Measurements from ENCODE around the gene GTSE1.

GTSE1 gene

DNA sequence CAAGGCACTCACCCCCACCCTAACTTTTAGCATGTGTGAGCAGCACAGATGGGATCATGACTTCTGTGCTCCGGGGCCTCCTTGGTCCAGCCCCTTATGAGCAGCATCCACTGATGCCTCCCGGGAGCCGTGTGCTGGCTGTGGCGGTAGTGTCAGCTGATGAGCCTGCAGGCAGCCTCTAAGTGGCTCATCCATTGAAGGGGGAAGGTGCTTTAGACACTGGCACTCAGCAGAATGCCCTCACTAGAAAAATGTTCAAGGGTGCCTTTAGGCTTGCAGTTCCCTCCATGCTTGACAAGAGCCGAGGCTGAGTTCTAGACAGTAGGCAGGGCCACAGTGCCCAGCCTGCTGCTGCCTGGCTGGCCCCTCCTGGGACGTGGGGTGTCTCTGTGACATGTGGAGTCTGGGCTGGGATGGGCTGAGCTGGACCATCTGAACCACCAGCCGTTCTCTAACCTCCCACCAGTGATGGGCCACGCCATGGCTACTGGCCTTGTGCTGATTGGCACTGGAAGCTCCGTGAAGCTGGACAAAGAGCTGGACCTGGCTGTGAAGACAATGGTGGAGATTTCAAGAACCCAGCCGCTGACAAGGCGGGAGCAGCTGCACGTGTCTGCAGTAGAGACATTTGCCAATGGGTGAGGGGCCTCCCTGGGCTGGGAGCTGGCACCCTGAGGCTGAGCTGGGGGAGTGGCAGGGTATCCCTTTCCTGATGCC, 23.1 kb upstream of the GTSE1 start:
- DNase-seq (ENCODE audit: low read depth in 2 of 2): no peak

GRCh38 chr22:46274381-46274780, 22.3 kb upstream of the GTSE1 start:
- DNase-seq (ENCODE audit: low read depth in 2 of 2): no peak

GRCh38 chr22:46275455-46276122, 21.1 kb upstream of the GTSE1 start:
- no peak for DNase-seq (ENCODE audit: low read depth in 2 of 2)

DNA sequence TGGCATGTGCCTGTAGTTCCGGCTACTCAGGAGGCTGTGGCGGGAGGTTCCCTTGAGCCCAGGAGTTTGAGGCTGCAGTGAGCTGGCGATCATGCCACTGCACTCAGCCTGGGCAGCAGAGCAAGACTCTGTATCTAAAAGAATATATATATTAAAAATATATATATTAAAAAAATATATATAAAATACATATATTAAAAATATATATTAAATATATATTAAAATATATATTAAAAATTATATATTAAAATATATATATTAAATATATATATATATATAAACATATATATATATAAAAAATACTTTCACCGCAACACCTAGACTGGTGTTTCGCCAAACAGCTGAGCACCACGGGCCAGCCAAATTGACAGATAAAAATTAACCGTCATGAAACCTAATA, 20.1 kb upstream of the GTSE1 start:
- DNase-seq (ENCODE audit: low read depth in 2 of 2): no peak

DNA sequence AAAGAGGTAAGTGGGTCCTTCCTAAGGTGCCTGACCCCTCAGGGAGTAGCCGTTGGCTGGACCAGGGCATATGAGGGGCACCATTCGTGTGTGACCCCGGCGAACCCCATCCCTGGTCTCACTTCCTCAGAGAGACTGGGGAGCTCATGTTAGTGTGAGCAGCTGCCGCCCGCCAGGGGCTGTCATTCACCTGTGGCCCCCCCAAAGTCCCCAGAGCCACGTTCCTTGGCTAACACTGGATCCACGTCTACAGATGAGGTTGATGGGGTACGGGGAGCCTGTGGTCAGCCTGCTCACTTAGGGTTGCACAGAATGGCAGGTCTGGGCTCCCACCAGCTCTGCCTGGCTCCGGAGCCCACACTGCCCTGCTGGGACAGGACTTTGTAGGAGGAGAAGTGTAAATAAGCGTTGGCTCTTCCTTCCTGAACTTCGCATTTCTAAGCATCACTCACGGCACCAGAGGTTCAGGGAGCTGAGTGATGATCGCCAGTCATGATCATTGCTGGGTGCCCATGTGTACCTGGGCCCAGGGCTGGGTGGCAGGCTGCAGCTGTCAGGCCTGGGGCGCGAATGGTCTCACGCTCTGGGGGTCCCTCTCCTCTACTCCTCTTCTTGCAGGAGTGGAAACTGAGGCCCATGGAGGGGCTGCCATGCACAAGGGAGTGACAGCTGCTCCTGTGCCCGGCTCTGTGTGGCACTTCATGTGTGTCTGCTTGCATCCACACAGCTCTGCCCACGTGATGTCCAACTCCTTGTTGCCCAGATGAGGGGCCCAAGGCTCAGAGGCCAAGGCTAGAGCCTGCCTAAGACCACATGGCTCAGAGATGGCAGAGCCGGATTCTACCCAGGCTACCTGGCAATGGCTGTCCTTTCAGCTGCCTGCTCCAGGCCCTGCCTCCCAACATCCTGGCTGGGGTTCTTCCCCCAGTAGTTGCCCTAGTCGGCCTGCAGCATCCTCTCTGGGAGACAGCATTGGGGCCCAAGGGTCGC, 17.7 kb upstream of the GTSE1 start:
- DNase-seq (ENCODE audit: low read depth in 2 of 2): no peak

- DNase-seq (ENCODE audit: low read depth in 2 of 2): no peak
Observed at GRCh38 chr22:46280063-46280817, 16.4 kb upstream of the GTSE1 start.

GRCh38 chr22:46280999-46281623, 15.6 kb upstream of the GTSE1 start:
- no peak for DNase-seq (ENCODE audit: low read depth in 2 of 2)

DNA sequence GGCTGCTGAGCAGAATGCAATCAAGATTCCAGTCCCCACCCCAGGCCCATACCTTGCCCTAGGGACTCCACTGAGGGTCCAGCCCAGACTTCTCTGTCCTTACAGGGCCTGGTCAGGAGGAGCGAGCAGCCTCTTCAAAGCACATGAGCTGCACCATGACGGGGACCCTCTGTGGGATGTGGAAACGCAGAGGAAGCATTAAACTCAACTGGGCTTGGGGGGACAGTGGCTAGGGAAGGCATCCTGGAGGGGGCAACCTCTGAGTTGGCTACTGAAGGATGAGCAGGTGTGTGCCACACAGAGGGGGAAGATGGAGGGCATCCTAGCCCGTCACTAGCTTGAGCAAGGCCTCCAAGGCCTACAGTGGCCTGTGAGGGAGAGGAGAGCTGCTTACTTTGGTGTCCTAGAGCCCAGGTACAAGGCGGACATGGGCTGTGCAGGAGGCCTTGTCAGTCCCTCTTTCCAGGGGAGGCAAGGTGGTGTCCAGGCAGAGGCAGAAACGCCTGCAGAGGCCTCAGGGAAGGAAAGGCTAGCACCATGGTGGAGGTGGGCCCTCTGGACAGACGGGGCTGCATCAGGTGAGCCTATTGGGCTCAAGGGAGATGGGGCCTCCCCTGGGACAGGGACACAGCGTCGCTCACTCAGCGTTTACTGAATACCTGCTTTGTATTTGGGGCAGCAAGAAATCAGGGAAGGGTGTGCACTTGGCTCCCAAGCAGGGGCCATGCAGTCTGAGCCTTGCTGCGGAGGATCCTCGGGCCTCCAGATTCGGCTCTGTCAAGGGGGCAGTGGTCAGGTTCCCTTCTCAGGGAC, 14.6 kb upstream of the GTSE1 start:
- no peak for DNase-seq (ENCODE audit: low read depth in 2 of 2)

DNA sequence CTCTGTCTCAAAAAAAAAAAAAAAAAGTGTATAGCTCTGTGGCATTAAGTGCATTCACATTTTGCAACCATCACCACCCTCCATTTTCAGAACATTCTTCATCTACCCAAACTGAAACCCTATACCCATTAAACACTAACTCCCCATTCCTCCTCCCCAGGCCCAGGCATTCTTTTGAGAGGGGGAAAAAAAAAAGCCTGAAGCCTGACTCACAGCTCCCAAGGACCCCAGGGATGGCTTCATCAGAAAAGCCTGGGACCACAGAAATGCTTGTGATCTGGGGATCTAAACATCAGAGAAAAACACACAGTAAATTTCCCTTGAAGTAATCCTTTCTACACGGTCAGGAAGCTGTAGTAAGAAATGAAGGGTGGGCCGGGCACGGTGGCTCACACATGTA, 10.7 kb upstream of the GTSE1 start:
- DNase-seq (ENCODE audit: low read depth in 2 of 2): no peak

DNA sequence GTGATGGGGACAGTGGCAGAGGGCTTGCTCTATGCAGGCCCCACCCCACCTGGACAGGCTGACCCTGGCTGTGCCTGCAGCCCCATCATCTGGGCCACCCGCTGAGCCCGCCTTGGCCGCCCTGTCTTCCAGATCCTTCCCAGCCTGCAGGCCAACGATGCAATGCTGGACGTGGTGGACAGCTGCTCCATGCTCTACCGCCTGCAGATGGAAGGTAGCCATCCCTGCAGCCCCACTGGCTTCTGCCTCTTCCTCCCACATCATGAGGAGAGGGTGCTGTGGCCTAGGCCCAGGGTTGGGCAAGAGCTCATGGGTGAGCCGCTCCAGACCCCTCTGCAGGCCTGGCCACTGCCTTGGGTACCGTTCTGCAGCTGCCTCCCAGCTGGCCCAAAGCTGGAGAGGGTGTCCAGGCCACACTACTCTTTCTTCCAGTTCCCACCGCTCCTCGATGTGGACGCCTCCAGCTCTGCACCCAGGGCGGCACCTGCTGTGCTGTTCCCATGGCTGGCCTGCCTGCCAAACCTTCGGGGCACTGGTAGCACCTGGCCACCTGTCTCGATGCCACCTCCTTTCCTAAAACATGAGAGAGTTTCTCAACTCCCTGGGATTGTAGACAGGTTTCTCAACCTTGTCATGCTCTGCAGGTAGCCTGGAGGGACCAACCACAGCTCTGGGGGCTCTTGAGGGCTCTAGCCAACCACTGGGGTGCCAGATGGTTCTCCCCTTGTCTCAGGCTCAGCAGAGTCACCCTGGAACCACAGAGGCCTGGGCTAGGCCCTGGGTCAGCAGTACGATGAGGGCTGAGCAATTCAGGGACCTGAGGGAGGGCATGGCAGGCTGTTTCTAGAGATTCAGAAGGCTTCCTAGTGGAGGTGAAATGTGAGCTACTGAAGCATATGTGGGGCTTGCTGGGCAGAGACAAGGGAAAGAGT, 9.5 kb upstream of the GTSE1 start:
- DNase-seq (ENCODE audit: low read depth in 2 of 2): no peak

DNA sequence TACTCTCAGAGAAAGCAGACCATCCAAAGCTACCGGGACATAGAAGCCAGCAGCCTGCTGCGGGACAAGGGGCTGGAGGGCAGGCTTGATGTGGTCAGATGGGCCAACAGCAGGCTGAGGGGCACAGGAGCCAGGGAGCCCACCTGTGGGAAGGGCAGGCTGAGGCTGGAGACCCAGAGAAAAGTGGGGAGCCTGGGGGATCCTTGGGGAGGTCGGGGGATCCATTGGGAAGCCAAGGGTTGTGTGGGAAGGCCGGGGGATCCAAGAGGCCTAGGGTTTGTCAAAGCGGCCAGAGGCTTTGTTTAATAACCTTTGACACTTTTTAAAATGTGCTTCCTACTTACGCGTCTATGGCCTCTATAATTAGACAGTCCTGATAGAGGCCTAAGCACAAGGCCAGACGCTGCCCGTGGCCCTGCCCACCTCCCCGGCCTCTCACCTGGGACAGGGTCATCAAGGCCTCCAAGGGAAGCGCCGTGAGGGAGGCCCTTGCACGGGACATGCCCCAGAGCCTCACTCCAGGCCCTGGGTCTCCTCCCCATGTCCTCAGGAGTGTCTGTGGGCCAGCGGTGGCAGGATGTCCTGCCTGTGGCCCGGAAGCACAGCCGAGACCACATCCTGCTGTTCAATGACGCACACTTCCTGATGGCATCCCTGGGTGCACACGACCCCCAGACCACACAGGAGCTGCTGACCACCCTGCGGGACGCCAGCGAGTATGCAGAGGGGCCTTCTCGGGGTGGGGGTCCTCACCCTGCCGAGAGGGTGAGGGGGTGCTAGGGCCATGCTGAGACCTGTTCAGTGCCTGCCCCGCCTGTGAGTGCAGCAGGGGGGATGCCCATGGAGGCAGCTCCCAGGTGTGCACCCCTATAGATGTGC, 8.6 kb upstream of the GTSE1 start:
- no peak for DNase-seq (ENCODE audit: low read depth in 2 of 2)

GRCh38 chr22:46288846-46289243, 7.8 kb upstream of the GTSE1 start:
- no peak for DNase-seq (ENCODE audit: low read depth in 2 of 2)

GRCh38 chr22:46289244-46289891, 7.3 kb upstream of the GTSE1 start:
- DNase-seq (ENCODE audit: low read depth in 2 of 2): no peak

GRCh38 chr22:46290121-46290842, 6.4 kb upstream of the GTSE1 start:
- no peak for DNase-seq (ENCODE audit: low read depth in 2 of 2)

- DNase-seq (ENCODE audit: low read depth in 2 of 2): no peak
Observed at GRCh38 chr22:46290843-46291785, 5.6 kb upstream of the GTSE1 start.

DNA sequence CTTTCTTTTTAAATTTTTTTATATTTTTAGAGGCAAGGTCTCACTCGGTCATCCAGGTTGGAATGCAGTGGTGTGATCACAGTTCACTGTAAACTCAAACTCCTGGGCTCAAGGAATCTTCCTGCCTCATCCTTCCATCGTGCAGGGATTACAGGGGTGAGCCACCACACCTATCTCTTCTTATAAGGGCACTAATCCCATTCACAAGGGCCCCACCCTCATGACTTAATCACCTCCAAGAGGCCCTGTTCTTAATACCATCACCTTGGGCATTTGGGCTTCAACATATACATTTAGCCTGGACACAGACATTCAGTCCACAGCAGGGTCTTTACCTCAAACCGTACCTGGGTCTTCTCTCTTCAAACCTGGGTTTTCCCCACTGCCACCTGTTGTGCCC, 4.5 kb upstream of the GTSE1 start:
- no peak for DNase-seq (ENCODE audit: low read depth in 2 of 2)
